IPS-18a (cell line): Measurements from ENCODE around the gene MZT2A.
"Not testable (repeated sequence)": the region's sequence is repeated elsewhere in the genome, so short reads cannot be mapped to it uniquely, and the experiment has no call there.

Experiments
- H3K27ac ChIP-seq: one replicate; pipeline ENCODE4 v1.5.1; 2013; ENCODE audit warnings: low read length
- H3K27me3 ChIP-seq: one replicate; pipeline ENCODE4 v1.6.1; 2013; ENCODE audit warnings: mild to moderate bottlenecking, low read length; ENCODE audit not compliant: control insufficient read depth, insufficient read depth
- H3K36me3 ChIP-seq: one replicate; pipeline ENCODE4 v1.6.1; 2013; ENCODE audit warnings: low read depth, low read length; ENCODE audit not compliant: control insufficient read depth
- H3K4me1 ChIP-seq: one replicate; pipeline ENCODE4 v1.6.1; 2013; ENCODE audit warnings: low read depth, low read length; ENCODE audit not compliant: control insufficient read depth
- H3K4me3 ChIP-seq: one replicate; pipeline ENCODE4 v1.5.1; 2013; ENCODE audit warnings: low read length
- H3K9ac ChIP-seq: one replicate; pipeline ENCODE4 v1.6.1; 2013; ENCODE audit warnings: mild to moderate bottlenecking, low read length, moderate library complexity
- H3K9me3 ChIP-seq: one replicate; pipeline ENCODE4 v1.6.1; 2013; ENCODE audit warnings: low read depth, low read length; ENCODE audit not compliant: control insufficient read depth

The MZT2A gene

DNA sequence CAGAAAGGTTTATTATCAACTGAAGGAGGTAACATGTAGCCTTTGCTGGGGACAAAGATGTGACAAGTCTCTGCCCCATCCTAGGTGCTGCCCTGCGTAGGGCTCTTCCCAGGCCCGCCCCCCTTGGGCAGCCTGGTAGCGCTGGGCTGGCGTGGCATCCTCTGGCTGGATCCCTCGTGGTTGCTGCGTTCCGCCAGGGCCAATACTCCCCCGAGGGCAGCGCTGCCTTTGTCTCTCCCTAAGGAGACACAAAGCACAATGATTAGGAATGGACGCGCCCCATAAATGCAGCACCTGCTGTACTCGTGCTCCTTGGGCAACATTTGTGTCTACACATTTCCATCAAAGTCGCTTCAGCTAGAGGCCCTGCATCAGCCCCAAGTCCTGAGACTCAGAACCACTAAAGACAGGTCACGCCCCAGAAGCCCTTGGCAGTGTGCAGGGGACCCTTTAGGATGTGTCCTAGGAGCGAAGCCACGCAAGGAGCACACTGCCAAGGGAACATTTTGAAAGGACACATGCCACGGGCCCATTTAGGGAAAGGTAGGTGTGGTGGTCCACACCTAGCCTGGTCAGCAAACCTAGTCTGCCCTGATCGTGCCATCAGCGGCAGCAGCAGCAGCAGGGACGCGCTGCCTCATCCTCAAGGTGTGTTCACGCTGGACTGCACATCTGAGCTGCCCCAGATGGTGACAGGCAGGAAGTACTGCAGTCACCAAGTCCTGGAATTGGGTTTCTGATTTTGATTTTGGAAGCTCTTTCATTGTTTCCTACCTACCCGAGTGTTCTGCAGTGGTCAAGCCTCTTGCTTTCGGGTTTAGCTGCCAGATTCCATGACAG, 8.0 kb downstream of the MZT2A start:
- not testable (repeated sequence) for H3K4me1 ChIP-seq, H3K4me3 ChIP-seq, H3K27me3 ChIP-seq, H3K9me3 ChIP-seq, H3K27ac ChIP-seq, H3K36me3 ChIP-seq, H3K9ac ChIP-seq

DNA sequence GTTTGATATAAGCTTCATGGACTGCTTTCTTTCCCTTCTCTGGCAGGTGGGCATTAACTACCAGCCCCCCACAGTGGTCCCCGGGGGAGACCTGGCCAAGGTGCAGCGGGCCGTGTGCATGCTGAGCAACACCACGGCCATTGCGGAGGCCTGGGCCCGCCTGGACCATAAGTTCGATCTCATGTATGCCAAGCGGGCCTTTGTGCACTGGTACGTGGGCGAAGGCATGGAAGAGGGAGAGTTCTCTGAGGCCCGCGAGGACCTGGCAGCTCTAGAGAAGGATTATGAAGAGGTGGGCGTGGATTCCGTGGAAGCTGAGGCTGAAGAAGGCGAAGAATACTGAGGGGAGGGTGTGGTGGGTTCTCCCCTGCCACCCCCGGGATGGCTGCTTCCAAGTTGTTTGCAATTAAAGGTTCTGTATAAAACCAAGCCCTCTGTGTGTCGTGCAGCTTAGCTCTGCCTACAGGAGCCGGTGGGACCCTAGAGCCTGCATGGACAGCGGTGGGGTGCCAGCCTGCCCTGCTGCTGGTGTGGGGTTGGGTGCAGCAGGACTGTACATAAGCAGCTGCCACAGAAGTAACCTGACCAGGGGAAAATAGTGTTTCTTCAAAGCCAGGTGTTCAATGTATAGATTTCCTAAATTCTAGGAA, 9.6 kb downstream of the MZT2A start:
- not testable (repeated sequence) for H3K27me3 ChIP-seq, H3K36me3 ChIP-seq, H3K9me3 ChIP-seq, H3K27ac ChIP-seq, H3K4me3 ChIP-seq, H3K9ac ChIP-seq, H3K4me1 ChIP-seq

DNA sequence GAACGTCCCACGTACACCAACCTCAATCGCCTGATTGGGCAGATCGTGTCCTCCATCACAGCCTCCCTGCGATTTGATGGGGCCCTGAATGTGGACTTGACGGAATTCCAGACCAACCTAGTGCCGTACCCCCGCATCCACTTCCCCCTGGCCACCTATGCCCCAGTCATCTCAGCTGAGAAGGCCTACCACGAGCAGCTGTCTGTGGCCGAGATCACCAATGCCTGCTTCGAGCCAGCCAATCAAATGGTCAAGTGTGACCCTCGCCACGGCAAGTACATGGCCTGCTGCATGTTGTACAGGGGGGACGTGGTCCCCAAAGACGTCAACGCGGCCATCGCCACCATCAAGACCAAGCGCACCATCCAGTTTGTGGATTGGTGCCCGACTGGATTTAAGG, 11.8 kb downstream of the MZT2A start:
- not testable (repeated sequence) for H3K36me3 ChIP-seq

DNA sequence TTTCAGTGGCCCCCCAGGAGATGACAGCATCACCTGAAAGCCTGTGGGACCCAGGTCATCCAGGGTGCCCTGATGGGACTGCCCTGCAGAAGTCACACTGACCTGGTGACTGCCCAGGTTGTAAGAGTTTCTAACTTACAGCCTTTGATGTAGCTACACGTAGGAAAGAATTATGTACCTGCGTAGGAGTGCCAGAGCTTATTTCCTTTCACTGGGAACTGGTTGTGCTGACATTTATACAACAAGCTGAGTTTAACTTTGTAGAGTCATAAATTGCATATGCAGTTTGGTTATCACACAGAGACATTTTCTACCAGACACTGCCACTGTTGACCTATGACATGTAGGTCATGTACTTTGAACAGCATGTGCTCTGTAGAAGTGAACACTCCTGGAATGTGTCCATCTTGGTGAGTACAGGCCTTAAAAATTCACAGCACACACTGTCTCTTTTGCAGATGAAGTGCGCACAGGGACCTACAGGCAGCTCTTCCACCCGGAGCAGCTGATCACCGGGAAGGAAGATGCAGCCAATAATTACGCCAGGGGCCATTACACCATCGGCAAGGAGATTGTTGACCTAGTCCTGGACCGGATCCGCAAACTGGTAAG, 13.2 kb downstream of the MZT2A start:
- not testable (repeated sequence) for H3K4me3 ChIP-seq, H3K27ac ChIP-seq, H3K9ac ChIP-seq, H3K36me3 ChIP-seq, H3K4me1 ChIP-seq, H3K27me3 ChIP-seq, H3K9me3 ChIP-seq

More for the DNA sequence above, 11.8 kb downstream of the MZT2A start:
- H3K4me1 ChIP-seq, H3K27ac ChIP-seq, H3K27me3 ChIP-seq, H3K4me3 ChIP-seq, H3K9me3 ChIP-seq, H3K9ac ChIP-seq: not testable (repeated sequence)

DNA sequence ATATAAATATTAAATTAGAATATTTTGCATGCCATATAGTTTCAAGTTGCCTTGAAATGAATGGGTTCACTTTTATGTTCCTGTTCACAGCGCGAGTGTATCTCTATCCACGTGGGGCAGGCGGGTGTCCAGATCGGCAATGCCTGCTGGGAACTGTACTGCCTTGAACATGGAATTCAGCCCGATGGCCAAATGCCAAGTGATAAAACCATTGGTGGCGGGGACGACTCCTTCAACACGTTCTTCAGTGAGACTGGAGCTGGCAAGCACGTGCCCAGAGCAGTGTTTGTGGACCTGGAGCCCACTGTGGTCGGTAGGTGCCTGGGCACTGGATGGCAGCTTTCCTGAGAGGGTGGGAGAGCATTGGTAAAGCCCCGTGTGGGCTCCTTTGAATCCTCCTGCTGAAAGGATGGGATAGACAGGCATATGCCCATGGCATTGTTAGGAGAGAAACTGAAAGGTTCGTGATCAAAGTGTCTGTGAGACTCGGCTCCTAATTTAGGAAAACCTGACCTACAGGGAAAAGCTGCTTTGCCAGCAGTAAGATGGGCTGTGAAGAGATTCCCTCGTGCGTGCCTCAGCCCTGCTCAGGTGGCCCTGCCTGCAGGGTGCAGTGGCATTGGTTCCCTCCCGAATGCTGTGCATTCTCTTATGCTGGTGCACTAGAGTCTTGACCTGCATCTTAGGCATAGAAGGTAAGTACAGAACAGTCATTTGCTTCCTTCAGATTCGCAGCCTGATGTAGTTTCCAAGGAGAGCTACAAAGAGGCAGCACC, 13.9 kb downstream of the MZT2A start:
- H3K4me1 ChIP-seq, H3K27ac ChIP-seq, H3K4me3 ChIP-seq, H3K27me3 ChIP-seq, H3K9ac ChIP-seq, H3K9me3 ChIP-seq, H3K36me3 ChIP-seq: not testable (repeated sequence)

DNA sequence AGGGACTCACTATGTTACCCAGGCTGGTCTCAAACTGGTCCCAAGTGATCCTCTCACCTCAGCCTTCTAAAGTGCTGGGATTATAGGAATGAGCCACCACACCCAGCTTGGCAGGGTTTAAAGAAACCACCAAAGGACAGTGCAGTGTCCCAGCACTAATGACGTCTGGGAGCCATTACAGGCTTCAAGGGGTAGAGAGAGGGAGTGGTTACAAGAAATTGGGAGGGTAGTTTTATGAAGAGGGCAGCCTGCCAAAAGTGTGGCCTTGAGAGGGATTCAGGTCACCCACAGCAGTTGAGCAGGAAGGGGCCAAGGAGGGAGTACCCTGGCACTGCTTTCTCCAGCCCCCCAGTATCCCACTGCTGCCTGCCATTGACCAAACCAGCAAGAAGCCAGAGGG, 15.0 kb downstream of the MZT2A start:
- not testable (repeated sequence) for H3K27ac ChIP-seq, H3K9me3 ChIP-seq, H3K27me3 ChIP-seq, H3K9ac ChIP-seq, H3K36me3 ChIP-seq, H3K4me1 ChIP-seq, H3K4me3 ChIP-seq

DNA sequence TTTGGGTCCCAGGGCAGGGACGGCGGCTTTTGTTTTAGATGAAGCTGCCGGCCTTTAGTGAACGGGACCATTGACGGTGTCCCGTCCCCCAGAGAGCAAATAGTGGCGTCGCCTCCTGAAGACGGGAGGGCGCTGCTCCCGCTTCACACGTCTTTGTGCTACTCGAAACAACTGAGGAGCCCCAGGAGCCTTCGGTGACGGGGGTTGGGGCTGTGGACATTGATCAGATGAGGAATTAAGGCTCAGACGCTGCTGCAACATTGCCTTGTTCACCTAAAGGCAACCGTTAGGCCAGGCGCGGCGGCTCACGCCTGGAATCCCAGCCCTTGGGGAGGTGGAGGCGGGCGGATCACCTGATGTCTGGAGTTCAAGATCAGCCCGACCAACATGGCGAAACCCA, 15.8 kb downstream of the MZT2A start:
- H3K4me3 ChIP-seq, H3K27me3 ChIP-seq, H3K9ac ChIP-seq, H3K9me3 ChIP-seq, H3K36me3 ChIP-seq, H3K4me1 ChIP-seq, H3K27ac ChIP-seq: not testable (repeated sequence)

DNA sequence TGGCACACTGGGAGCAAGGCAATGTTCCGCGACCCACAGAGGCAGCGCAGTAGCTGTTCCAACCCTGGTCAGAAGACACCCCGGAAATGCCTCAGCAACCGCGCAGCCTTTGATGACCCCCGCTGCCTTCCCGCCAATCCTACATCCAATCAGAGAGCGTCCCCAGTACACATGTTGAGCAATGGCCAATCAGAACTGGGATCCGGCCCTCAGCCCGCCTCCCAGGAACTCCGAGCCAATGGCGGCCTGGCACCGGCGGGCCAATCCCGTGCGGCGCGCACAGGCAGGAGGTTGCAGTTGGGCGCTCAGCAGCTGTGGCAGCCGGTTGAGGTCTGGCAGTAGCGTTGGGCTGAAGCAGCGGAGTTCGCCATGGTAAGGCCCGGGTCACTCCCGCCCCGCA, 16.4 kb downstream of the MZT2A start, which contains the start of gene TUBA3D:
Gene TUBA3D, plus strand, starts transcription at position 289 of the 400 bp plus-strand sequence. Its CDS starts 81 bp downstream, at position 370.
- no peak within 1 kb of the TSS for H3K9ac ChIP-seq
- no peaks in the 10 kb centered on the region for H3K27me3 ChIP-seq
- H3K27ac ChIP-seq: no peak within 1 kb of the TSS
- H3K36me3 ChIP-seq: no peaks in the 10 kb centered on the region
- no peaks in the 10 kb centered on the region for H3K9me3 ChIP-seq
- no peaks in the 10 kb centered on the region for H3K4me1 ChIP-seq
- no peak within 1 kb of the TSS for H3K4me3 ChIP-seq

DNA sequence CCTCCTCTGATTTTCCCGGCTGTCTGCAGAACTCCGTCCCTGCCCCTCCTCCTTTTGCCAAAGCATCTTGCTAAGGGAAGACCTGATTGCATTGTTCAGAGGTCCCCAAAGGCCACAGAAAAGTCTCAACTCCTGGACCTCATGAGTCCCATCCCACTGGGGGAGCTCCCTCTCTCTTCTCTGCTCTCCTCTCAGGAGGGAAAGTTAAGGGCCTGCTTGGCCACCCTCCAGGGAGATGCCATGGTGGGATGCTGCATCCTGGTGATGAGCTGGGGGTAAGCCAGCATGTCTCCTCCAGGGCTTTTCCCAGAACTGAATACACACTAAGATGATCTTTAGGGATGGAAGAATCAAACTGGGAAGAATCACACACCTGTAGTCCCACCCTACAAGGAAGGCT, 18.9 kb downstream of the MZT2A start:
- H3K9me3 ChIP-seq, H3K4me1 ChIP-seq, H3K27ac ChIP-seq, H3K4me3 ChIP-seq, H3K9ac ChIP-seq, H3K36me3 ChIP-seq, H3K27me3 ChIP-seq: not testable (repeated sequence)

DNA sequence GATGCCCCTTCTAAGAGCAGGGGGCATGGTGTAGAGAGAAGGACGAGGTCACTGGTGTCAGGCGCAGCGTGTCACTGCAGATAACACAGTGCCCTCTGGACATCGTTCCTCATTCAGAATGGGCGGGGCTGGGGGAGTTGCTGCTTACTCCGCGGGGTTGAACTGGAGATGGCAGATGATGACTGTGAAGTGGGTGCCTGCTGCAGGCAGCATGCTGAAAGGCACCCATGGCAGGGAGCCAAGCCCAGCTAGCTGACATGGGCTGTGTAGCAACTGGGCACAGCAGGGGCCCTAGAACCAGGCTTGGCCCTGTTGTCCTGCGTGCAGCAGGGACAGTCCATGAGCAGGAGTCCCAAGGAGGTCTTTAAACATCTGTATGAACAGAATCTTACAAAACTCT, 20.6 kb downstream of the MZT2A start:
- not testable (repeated sequence) for H3K9ac ChIP-seq, H3K9me3 ChIP-seq, H3K4me1 ChIP-seq, H3K4me3 ChIP-seq, H3K36me3 ChIP-seq, H3K27ac ChIP-seq, H3K27me3 ChIP-seq

DNA sequence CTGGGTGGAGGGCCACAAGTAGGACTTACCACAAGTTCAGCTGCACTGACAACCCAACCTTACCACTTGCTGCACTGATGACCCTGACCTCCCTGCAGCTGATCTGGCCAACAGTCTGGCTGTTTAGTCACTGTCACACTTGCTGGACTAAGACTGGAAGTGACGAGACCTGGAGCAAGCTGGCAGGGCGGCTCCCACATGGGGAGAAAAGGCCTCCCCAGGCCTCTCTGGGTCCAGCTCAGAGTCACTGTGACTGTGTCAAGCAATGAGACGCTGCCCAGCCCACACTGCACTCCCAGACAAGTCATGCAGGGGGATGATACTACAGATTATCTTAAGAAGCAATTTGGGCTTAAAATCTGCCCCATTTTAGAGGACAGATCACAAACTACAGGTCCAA, 21.3 kb downstream of the MZT2A start:
- not testable (repeated sequence) for H3K9ac ChIP-seq, H3K27ac ChIP-seq, H3K4me3 ChIP-seq, H3K9me3 ChIP-seq, H3K27me3 ChIP-seq, H3K4me1 ChIP-seq, H3K36me3 ChIP-seq
